ENCODE measurements around the gene LUC7L2. TPM values are rescaled to one million over a fixed set of nuclear protein-coding genes. Genes with fewer than 3 reads are reported as not detected.
A peak's percentile ranks its signal among the peaks of the same experiment; 100 is the strongest.

The LUC7L2 gene
- total RNA-seq, 1 experiment from 2014 or later, result 111 TPM

GRCh38 chr7:139361523-139361922 is 1.8 kb downstream of the LUC7L2 start:
- intact Hi-C loops (cut with micrococcal nuclease; ENCODE audit: unreplicated experiment), result no loop called here
- no TSS peak for BruUV-seq (replicated peaks)

GRCh38 chr7:139362302-139362701 is 2.6 kb downstream of the LUC7L2 start:
- peaks cover 67% of the 10 kb centered on the region for H4K20me1 ChIP-seq (ENCODE audit: insufficient read depth)
- ChIA-PET POLR2A (ENCODE audit: unreplicated experiment) (interaction anchor here (0.6 kb wide), 1 partner anchor 11 kb away, joined by 5 read pairs; no protein-coding TSS in a partner anchor), CTCF (no interaction called here)
- H3K9me3 ChIP-seq (ENCODE audit: insufficient read depth, low read depth), result no peaks in the 10 kb centered on the region
- H3K9me2 ChIP-seq (ENCODE audit: insufficient read depth), result no peaks in the 10 kb centered on the region
- H3K4me3 ChIP-seq, result no peak overlapping the region
- peak overlapping the region; percentile 85 for H3K4me2 ChIP-seq
- H3K27ac ChIP-seq, result no peak overlapping the region
- H2AFZ ChIP-seq, result no peak overlapping the region
- H3K79me2 ChIP-seq (ENCODE audit: low read depth), result peaks cover 92% of the 10 kb centered on the region
- H3F3A ChIP-seq (ENCODE audit: insufficient read depth, low read depth), result peaks cover 32% of the 10 kb centered on the region
- intact Hi-C loops (cut with micrococcal nuclease; ENCODE audit: unreplicated experiment), result no loop called here
- H3K27me3 ChIP-seq (ENCODE audit: insufficient read depth, low read depth), result no peaks in the 10 kb centered on the region
- peaks cover 27% of the 10 kb centered on the region for H3K4me1 ChIP-seq (replicated peaks; ENCODE audit: insufficient read depth)
- TF ChIP-seq CTCF (conservative IDR thresholded peaks at IDR 0.05) (no peak), EZH2 (IDR thresholded peaks at IDR 0.05; ENCODE audit: low read depth) (no peak)
- no TSS peak for BruUV-seq (replicated peaks)
- no peak for DNase-seq
- peaks cover 28% of the 10 kb centered on the region for H3K36me3 ChIP-seq (ENCODE audit: low read depth)

More at GRCh38 chr7:139361523-139361922, 1.8 kb downstream of the LUC7L2 start:
- no peaks in the 10 kb centered on the region for H3K9me3 ChIP-seq (ENCODE audit: insufficient read depth, low read depth)
- H4K20me1 ChIP-seq (ENCODE audit: insufficient read depth), result peaks cover 61% of the 10 kb centered on the region
- no peaks in the 10 kb centered on the region for H3K27me3 ChIP-seq (ENCODE audit: insufficient read depth, low read depth)
- DNase-seq, result no peak
- peaks cover 28% of the 10 kb centered on the region for H3K36me3 ChIP-seq (ENCODE audit: low read depth)
- no peak overlapping the region for H3K27ac ChIP-seq
- ChIA-PET CTCF (no interaction called here), POLR2A (ENCODE audit: unreplicated experiment) (interaction anchor here (0.6 kb wide), 1 partner anchor 12 kb away, joined by 5 read pairs; no protein-coding TSS in a partner anchor)
- H2AFZ ChIP-seq, result no peak overlapping the region
- H3K4me2 ChIP-seq, result peak overlapping the region; percentile 85
- TF ChIP-seq CTCF (conservative IDR thresholded peaks at IDR 0.05) (no peak), EZH2 (IDR thresholded peaks at IDR 0.05; ENCODE audit: low read depth) (no peak)
- peak overlapping the region; percentile 89 for H3K4me3 ChIP-seq
- no peaks in the 10 kb centered on the region for H3K9me2 ChIP-seq (ENCODE audit: insufficient read depth)
- H3K4me1 ChIP-seq (replicated peaks; ENCODE audit: insufficient read depth), result peaks cover 27% of the 10 kb centered on the region
- H3F3A ChIP-seq (ENCODE audit: insufficient read depth, low read depth), result peaks cover 38% of the 10 kb centered on the region
- peaks cover 89% of the 10 kb centered on the region for H3K79me2 ChIP-seq (ENCODE audit: low read depth)

GRCh38 chr7:139362981-139363380 is 3.3 kb downstream of the LUC7L2 start:
- Histone ChIP-seq H3F3A (ENCODE audit: insufficient read depth, low read depth) (peaks cover 32% of the 10 kb centered on the region), H3K36me3 (ENCODE audit: low read depth) (peaks cover 30% of the 10 kb centered on the region), H3K9me3 (ENCODE audit: insufficient read depth, low read depth) (no peaks in the 10 kb centered on the region), H4K20me1 (ENCODE audit: insufficient read depth) (peaks cover 74% of the 10 kb centered on the region), H2AFZ (no peak overlapping the region), H3K27me3 (ENCODE audit: insufficient read depth, low read depth) (no peaks in the 10 kb centered on the region), H3K9me2 (ENCODE audit: insufficient read depth) (no peaks in the 10 kb centered on the region), H3K4me1 (replicated peaks; ENCODE audit: insufficient read depth) (peaks cover 23% of the 10 kb centered on the region), H3K79me2 (ENCODE audit: low read depth) (peaks cover 92% of the 10 kb centered on the region), H3K27ac (no peak overlapping the region), H3K4me3 (no peak overlapping the region), H3K4me2 (peak overlapping the region; percentile 85; the same call in 1 of the 2 replicates)
- no TSS peak for BruUV-seq (replicated peaks)
- no peak for DNase-seq
- TF ChIP-seq EZH2 (IDR thresholded peaks at IDR 0.05; ENCODE audit: low read depth) (no peak), CTCF (conservative IDR thresholded peaks at IDR 0.05) (no peak)
- ChIA-PET CTCF (no interaction called here), POLR2A (ENCODE audit: unreplicated experiment) (interaction anchor here (0.6 kb wide), 1 partner anchor 29 kb away, joined by 11 read pairs; no protein-coding TSS in a partner anchor)
- intact Hi-C loops (cut with micrococcal nuclease; ENCODE audit: unreplicated experiment), result no loop called here
